ENCODE measurements around the gene SLC34A1. TPM values are rescaled to one million over a fixed set of nuclear protein-coding genes. Genes with fewer than 3 reads are reported as not detected.

SLC34A1 gene
- total and polyA plus RNA-seq, 2 experiments from 2014 or later = not detected

DNA sequence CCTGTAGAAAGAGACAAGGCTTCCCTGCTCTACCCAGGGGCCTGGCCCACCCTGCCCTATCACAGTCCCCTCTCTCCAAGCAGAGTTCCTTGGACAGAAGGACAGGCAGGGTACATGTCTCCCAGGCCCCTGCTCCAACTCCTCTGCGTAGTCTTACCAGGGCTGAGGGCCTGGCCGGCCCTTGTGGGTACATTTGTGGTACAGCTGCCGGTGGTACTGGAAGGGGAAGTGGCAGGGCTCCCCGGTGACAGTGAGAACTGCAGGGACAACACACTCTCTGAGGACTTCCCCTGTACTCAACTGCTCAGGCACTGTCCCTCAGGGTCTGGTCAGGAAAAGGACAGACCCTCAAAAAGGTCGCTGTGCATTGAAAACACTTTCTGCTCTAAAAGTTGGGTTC lies 21.6 kb downstream of the SLC34A1 start:
- Histone ChIP-seq H3K4me1 (ENCODE audit: insufficient read depth) (peaks cover 6% of the 10 kb centered on the region; the same call in 1 of the 2 replicates), H3K27ac (ENCODE audit: low read depth) (no peak overlapping the region), H3K79me2 (replicated peaks; ENCODE audit: insufficient read depth) (no peaks in the 10 kb centered on the region), H3K27me3 (ENCODE audit: insufficient read depth) (peaks cover 74% of the 10 kb centered on the region), H2AFZ (no peak overlapping the region), H3K9me2 (ENCODE audit: insufficient read depth) (peaks cover 3% of the 10 kb centered on the region; the same call in 1 of the 2 replicates), H3K36me3 (ENCODE audit: insufficient read depth) (no peaks in the 10 kb centered on the region), H3K4me2 (no peak overlapping the region), H4K20me1 (replicated peaks; ENCODE audit: insufficient read depth) (no peaks in the 10 kb centered on the region), H3K4me3 (no peak overlapping the region), H3F3A (replicated peaks; ENCODE audit: low read depth) (peaks cover 16% of the 10 kb centered on the region)
- Mint-ChIP-seq H3K36me3 (ENCODE audit: low read depth) (no peaks in the 10 kb centered on the region), H3K27ac (no peak overlapping the region), H3K9me3 (no peaks in the 10 kb centered on the region), H3K4me1 (peaks cover 12% of the 10 kb centered on the region; the same call in 2 of the 3 replicates), H3K4me3 (no peak overlapping the region), H3K27me3 (ENCODE audit: insufficient read depth, low read depth, poor library complexity) (peaks cover 63% of the 10 kb centered on the region)
- DNase-seq (ENCODE audit: low spot score) (no peak), ATAC-seq (no peak)
- no peak for TF ChIP-seq EZH2 (IDR thresholded peaks at IDR 0.05; ENCODE audit: low read depth, unreplicated experiment)
- TF ChIP-seq, protein P1, sequence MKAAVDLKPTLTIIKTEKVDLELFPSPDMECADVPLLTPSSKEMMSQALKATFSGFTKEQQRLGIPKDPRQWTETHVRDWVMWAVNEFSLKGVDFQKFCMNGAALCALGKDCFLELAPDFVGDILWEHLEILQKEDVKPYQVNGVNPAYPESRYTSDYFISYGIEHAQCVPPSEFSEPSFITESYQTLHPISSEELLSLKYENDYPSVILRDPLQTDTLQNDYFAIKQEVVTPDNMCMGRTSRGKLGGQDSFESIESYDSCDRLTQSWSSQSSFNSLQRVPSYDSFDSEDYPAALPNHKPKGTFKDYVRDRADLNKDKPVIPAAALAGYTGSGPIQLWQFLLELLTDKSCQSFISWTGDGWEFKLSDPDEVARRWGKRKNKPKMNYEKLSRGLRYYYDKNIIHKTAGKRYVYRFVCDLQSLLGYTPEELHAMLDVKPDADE (IDR thresholded peaks at IDR 0.05) = no peak
- TF ChIP-seq, protein P2, sequence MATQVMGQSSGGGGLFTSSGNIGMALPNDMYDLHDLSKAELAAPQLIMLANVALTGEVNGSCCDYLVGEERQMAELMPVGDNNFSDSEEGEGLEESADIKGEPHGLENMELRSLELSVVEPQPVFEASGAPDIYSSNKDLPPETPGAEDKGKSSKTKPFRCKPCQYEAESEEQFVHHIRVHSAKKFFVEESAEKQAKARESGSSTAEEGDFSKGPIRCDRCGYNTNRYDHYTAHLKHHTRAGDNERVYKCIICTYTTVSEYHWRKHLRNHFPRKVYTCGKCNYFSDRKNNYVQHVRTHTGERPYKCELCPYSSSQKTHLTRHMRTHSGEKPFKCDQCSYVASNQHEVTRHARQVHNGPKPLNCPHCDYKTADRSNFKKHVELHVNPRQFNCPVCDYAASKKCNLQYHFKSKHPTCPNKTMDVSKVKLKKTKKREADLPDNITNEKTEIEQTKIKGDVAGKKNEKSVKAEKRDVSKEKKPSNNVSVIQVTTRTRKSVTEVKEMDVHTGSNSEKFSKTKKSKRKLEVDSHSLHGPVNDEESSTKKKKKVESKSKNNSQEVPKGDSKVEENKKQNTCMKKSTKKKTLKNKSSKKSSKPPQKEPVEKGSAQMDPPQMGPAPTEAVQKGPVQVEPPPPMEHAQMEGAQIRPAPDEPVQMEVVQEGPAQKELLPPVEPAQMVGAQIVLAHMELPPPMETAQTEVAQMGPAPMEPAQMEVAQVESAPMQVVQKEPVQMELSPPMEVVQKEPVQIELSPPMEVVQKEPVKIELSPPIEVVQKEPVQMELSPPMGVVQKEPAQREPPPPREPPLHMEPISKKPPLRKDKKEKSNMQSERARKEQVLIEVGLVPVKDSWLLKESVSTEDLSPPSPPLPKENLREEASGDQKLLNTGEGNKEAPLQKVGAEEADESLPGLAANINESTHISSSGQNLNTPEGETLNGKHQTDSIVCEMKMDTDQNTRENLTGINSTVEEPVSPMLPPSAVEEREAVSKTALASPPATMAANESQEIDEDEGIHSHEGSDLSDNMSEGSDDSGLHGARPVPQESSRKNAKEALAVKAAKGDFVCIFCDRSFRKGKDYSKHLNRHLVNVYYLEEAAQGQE (IDR thresholded peaks at IDR 0.05; ENCODE audit: unreplicated experiment) = no peak

DNA sequence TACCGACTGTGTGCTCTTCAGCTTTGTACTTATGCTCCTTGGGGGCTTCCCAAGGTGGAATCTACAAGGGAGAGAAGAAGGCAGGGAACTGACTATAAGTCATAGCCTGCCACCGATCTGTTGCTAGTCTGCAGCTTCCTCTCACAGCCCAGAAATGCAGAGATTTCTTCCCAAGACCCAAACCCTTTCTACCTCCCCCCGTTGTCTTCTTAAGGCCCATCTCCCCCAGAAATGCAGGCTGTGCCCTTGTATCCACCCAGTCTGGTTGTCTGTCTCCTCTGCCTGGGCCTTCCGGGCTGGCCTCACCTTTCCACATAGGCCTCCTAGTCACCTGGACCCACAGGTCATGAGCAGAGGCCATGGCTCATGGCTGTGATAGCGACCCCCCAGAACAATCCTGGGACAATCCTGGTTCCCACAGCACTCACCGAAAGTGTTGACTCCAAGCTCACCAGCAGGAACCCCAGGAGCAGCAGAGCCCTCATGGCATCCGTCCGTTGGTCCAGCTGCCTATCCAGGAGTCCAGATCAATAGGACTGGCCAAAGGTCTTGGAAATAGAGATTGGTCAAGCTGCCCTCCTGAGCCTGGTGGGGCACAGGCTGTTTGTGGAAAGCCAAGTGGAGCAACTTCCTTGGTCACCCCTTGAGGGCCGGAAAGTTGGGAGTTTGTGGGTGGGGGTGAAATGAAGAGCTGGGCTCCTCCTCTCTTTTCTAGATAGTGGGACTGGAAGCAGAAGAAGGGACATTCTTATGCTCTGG lies 25.0 kb downstream of the SLC34A1 start, which contains the start of gene F12:
TSS of gene F12 (minus strand) at position 522 of the 759 bp plus-strand sequence. CDS start at position 485, 37 bp downstream.
- Histone ChIP-seq H3F3A (replicated peaks; ENCODE audit: low read depth) (no peaks in the 10 kb centered on the region), H3K4me3 (no peak within 1 kb of the TSS), H3K4me1 (ENCODE audit: insufficient read depth) (no peaks in the 10 kb centered on the region), H2AFZ (no peak within 1 kb of the TSS), H3K79me2 (replicated peaks; ENCODE audit: insufficient read depth) (no peaks in the 10 kb centered on the region), H3K9me2 (ENCODE audit: insufficient read depth) (0 out of 2 replicates have a peak, but pooled peaks cover 3% of the 10 kb centered on the region), H3K36me3 (ENCODE audit: insufficient read depth) (no peaks in the 10 kb centered on the region), H4K20me1 (replicated peaks; ENCODE audit: insufficient read depth) (no peaks in the 10 kb centered on the region), H3K27me3 (ENCODE audit: insufficient read depth) (peaks cover 44% of the 10 kb centered on the region), H3K4me2 (no peak within 1 kb of the TSS), H3K27ac (ENCODE audit: low read depth) (no peak within 1 kb of the TSS)
- ATAC-seq (no peak), DNase-seq (ENCODE audit: low spot score) (no peak)
- H3K4me1 Mint-ChIP-seq = no peaks in the 10 kb centered on the region
- H3K9me3 Mint-ChIP-seq = no peaks in the 10 kb centered on the region
- H3K27me3 Mint-ChIP-seq (ENCODE audit: insufficient read depth, low read depth, poor library complexity) = peaks cover 40% of the 10 kb centered on the region
- no peaks in the 10 kb centered on the region for H3K36me3 Mint-ChIP-seq (ENCODE audit: low read depth)
- H3K27ac Mint-ChIP-seq = no peak within 1 kb of the TSS
- no peak within 1 kb of the TSS for H3K4me3 Mint-ChIP-seq
- TF ChIP-seq EZH2 (IDR thresholded peaks at IDR 0.05; ENCODE audit: low read depth, unreplicated experiment) (no peak), STAT1 (IDR thresholded peaks at IDR 0.05; ENCODE audit: unreplicated experiment) (no peak), ZNF114 (CRISPR knock-in tag; IDR thresholded peaks at IDR 0.05) (no peak), ZNF331 (CRISPR knock-in tag; IDR thresholded peaks at IDR 0.05; ENCODE audit: low read depth) (no peak), EZH2phosphoT487 (IDR thresholded peaks at IDR 0.05; ENCODE audit: unreplicated experiment) (no peak), CREB1 (CRISPR knock-in tag; IDR thresholded peaks at IDR 0.05; ENCODE audit: low read depth) (no peak), POLR2AphosphoS5 (IDR thresholded peaks at IDR 0.05; ENCODE audit: low read depth) (no peak)
- TF ChIP-seq, protein P1 (IDR thresholded peaks at IDR 0.05) = no peak

Data from GM23338 (cell line).